ENCODE results near the gene ACSL6.
"Not testable (repeated sequence)": the region's sequence is repeated elsewhere in the genome, so short reads cannot be mapped to it uniquely, and the experiment has no call there.

Gene ACSL6

DNA sequence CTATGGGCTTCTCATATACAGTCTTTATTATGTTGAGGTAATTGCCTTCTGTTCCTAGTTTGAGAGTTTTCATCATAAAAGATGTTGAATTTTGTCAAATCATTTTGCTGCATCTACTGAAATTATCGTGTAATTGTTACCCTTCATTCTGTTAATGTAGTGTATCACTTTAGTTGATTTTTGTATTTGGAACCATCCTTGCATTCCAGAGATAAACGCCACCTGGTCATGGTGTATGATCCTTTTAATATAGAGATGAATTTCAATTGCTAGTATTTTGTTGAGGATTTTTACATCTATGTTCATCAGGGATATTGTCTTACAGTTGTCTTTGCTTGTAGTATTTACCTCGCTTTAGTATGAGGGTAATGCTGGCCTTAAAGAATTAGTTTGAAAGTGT lies 85.3 kb downstream of the ACSL6 start:
- DNase-seq: no peak

DNA sequence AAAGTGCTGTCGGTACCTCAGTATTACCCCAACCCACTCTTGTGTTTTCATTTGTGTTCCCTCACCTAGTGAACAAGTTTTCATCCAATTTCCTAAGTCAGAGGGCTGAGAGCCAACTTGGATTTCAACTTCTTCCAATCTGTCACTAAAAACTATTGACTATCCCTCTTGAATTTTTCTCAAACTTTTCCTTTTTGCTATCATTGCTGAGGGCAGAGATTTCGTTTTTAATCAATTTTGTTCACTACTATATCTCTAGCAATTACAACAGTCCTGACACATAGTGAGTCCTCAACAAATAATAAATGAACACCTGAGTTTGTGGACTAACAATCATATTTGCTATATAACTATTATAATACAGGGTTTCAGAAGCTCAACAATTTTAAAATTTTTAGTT lies 95.0 kb downstream of the ACSL6 start:
- no peak for DNase-seq

DNA sequence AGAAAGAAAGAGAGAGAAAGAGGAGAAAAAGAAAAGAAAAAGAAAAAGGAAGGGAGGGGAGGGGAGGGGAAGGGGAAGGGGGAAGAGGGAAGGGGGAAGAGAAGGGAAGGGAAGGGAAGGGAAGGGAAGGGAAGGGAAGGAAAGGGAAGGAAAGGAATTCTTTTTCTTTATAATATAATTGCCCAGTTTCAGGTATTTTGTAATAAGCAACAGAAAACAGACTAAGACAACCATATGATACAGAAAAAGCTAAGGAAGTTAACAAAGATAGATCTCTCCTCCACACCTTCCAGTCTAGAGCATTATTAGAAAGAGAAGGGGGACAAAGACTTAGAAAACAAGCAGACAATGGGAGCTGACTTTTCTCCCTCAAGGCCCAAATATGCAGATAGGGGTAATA lies 97.0 kb downstream of the ACSL6 start:
- no peak for DNase-seq

DNA sequence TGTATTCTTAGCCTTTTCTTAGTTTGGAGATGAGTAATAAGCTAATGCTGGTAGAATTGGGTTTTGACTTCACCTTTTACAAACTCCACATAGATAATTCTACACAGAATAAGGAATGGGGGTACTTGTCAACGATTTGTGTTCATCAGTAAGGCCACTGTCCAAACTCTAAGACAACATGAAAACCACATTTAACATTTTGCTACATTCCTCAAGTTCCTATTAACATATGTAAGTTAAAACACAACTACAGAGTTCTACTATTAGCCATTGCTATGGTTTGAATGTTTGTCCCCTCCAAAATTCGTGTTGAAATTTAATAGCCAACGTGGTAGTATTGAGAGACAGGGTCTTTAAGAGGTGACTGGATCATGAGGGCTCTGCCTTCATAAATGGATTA lies 97.9 kb downstream of the ACSL6 start:
- no peak for DNase-seq

DNA sequence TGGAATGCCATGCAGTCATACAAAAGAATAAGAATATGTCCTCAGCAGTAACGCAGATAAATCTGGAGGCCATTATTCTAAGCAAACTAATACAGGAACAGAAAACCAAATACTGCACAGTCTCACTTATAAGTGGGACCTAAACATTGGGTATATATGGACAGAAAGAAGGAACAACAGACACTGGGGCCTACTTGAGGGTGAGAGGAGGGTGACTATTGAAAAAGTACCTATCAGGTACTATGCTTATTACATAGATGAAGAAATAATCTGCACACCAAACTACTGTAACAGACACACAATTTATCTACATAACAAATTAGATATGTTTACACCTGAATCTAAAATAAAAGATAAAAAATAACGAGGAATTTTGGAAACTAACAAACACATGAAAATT lies 104.8 kb downstream of the ACSL6 start:
- no peak for DNase-seq

DNA sequence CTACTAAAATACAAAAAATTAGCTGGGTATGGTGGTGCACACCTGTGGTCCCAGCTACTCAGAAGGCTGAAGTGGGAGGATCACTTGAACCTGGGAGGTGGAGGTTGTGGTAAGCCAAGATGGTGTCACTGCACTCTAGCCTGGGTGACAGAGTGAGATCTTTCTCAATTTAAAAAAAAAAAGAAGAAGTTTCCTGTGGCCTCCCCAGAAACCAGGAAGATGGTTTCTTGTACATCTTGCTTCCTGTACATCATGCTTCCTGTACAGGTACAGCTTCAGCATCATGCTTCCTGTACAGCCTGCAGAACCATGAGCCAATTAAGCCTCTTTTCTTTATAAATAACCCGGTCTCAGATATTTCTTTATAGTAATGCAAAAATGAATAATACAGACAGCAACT lies 109.2 kb downstream of the ACSL6 start:
- DNase-seq: not testable (repeated sequence)
